ENCODE results near the gene SSBP3.

DNA sequence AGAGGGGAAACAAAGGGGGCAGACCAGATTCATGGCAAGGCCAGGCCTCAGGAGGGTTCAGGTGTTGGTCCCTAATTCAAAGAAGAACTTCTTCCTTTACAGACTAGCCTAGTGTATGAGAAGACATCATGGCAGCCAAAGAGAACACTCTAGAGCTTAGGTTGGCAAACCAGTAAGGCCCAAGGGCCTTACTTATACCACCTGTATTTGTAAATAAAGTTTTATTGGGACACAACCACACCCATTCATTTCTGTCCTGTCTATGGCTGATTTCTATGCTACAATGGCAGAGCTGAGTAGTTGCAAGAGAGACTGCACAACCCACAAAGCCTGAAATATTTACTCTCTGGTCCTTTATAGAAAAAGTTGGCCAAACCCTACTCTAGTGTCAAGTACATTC, 42.3 kb downstream of the SSBP3 start:
- TF ChIP-seq ZFP3 (CRISPR knock-in tag; IDR thresholded peaks at IDR 0.05) (no peak), TCF4 (CRISPR knock-in tag; IDR thresholded peaks at IDR 0.05; ENCODE audit: borderline replicate concordance) (no peak), CSDC2 (CRISPR knock-in tag; IDR thresholded peaks at IDR 0.05) (no peak), GLIS3 (CRISPR knock-in tag; IDR thresholded peaks at IDR 0.05) (no peak), ISL1 (CRISPR knock-in tag; IDR thresholded peaks at IDR 0.05) (no peak), CREB5 (CRISPR knock-in tag; IDR thresholded peaks at IDR 0.05; ENCODE audit: low read depth) (no peak)
- TF ChIP-seq, protein P1, sequence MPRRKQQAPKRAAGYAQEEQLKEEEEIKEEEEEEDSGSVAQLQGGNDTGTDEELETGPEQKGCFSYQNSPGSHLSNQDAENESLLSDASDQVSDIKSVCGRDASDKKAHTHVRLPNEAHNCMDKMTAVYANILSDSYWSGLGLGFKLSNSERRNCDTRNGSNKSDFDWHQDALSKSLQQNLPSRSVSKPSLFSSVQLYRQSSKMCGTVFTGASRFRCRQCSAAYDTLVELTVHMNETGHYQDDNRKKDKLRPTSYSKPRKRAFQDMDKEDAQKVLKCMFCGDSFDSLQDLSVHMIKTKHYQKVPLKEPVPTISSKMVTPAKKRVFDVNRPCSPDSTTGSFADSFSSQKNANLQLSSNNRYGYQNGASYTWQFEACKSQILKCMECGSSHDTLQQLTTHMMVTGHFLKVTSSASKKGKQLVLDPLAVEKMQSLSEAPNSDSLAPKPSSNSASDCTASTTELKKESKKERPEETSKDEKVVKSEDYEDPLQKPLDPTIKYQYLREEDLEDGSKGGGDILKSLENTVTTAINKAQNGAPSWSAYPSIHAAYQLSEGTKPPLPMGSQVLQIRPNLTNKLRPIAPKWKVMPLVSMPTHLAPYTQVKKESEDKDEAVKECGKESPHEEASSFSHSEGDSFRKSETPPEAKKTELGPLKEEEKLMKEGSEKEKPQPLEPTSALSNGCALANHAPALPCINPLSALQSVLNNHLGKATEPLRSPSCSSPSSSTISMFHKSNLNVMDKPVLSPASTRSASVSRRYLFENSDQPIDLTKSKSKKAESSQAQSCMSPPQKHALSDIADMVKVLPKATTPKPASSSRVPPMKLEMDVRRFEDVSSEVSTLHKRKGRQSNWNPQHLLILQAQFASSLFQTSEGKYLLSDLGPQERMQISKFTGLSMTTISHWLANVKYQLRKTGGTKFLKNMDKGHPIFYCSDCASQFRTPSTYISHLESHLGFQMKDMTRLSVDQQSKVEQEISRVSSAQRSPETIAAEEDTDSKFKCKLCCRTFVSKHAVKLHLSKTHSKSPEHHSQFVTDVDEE (CRISPR knock-in tag; IDR thresholded peaks at IDR 0.05): no peak
- TF ChIP-seq, protein P2, sequence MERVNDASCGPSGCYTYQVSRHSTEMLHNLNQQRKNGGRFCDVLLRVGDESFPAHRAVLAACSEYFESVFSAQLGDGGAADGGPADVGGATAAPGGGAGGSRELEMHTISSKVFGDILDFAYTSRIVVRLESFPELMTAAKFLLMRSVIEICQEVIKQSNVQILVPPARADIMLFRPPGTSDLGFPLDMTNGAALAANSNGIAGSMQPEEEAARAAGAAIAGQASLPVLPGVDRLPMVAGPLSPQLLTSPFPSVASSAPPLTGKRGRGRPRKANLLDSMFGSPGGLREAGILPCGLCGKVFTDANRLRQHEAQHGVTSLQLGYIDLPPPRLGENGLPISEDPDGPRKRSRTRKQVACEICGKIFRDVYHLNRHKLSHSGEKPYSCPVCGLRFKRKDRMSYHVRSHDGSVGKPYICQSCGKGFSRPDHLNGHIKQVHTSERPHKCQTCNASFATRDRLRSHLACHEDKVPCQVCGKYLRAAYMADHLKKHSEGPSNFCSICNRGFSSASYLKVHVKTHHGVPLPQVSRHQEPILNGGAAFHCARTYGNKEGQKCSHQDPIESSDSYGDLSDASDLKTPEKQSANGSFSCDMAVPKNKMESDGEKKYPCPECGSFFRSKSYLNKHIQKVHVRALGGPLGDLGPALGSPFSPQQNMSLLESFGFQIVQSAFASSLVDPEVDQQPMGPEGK (CRISPR knock-in tag; IDR thresholded peaks at IDR 0.05; ENCODE audit: borderline replicate concordance): no peak

All from SK-N-SH treated with all-trans-retinoic acid at 6 μM for 48 hours (cell line).